Activated T-cell treated with anti-CD3 and anti-CD28 coated beads, Interleukin-2, amount 50 U/mL, for 72 hours (primary cell): ENCODE measurements around the gene WFS1. TPM values are rescaled to one million over a fixed set of nuclear protein-coding genes. Genes with fewer than 3 reads are reported as not detected.

Experiments
- ATAC-seq, 2 donors: fragments of 150-1000 bp; cut with Tn5 transposase; replicated peaks in 1 of 2; 2 replicates each; pipeline ENCODE4 v1.10.0; 2021; ENCODE audit warnings: moderate library complexity in 2 of 2, mild to moderate bottlenecking in 1 of 2
- DNase-seq, 2 donors: peaks; one replicate each; pipeline ENCODE4 v3.0.0; 2021 to 2022; ENCODE audit warnings: mixed read lengths in 1 of 2
- H3K27ac Mint-ChIP-seq: one replicate; pipeline ENCODE4 v1.8.0; 2022; ENCODE audit warnings: mild to moderate bottlenecking, moderate library complexity, mixed read lengths
- H3K27me3 Mint-ChIP-seq: one replicate; pipeline ENCODE4 v1.8.0; 2022; ENCODE audit warnings: low read depth, mixed read lengths
- H3K36me3 Mint-ChIP-seq, 2 donors: one replicate each; pipeline ENCODE4 v1.8.0; 2022; ENCODE audit warnings: mixed read lengths in 2 of 2, mild to moderate bottlenecking in 1 of 2; ENCODE audit not compliant: insufficient read depth in 2 of 2
- H3K4me1 Mint-ChIP-seq: one replicate; pipeline ENCODE4 v1.8.0; 2022; ENCODE audit warnings: low read depth, mixed read lengths
- H3K4me3 Mint-ChIP-seq, 2 donors: one replicate each; pipeline ENCODE4 v1.8.0; 2022; ENCODE audit warnings: mild to moderate bottlenecking in 2 of 2, mixed read lengths in 2 of 2, moderate library complexity in 2 of 2
- H3K9me3 Mint-ChIP-seq, 2 donors: one replicate each; pipeline ENCODE4 v1.8.0; 2022; ENCODE audit warnings: mixed read lengths in 2 of 2
- total RNA-seq, 2 donors: library from RNA; stranded (reverse); gene quantifications; one replicate each; pipeline ENCODE4 v1.2.3, GENCODE V29; 2022

WFS1 gene
- total RNA-seq, 2 donors from 2014 or later: 5.3 to 7.4 TPM

DNA sequence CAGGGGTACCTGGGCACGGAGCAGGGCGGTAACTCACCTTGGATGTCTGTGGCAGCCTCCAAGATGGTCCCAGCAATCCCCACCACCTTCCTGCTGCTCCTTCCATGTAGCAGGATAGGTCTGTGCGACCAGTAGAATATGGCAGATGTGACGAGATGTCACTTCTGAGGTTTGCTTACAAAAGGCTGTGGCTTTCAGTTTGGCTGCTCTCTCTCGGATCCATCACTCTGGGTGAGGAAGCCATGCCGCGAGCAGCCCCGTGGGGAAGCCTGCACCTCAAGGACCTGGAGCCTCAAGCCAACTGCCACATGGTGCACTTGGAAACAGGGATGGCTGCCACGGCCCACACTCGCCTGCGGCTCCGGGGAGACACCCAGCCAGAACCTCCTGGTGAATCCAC is 37.6 kb downstream of the WFS1 start:
- H3K27me3 Mint-ChIP-seq: peaks cover 35% of the 10 kb centered on the region
- ATAC-seq: no peak

DNA sequence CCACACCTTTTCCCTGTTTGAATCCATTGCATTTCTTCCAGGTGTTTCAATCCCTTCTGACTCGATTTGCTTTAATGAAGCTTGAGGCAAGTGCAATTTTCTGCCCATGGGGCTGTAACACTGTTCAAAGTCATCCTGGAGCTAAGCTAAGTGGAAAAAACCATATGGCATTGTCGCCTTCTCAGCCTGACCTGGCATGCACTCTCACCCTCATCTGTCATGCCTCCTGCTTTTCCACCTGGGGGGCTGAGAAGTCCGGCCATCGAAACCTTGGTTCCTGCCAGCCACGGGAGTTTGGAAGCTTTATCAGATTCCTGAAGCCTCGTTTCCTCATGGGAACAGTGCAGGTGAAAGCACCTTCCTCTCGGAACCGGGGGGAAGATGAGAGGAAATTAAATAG is 38.2 kb downstream of the WFS1 start:
- no peak overlapping the region for H3K27ac Mint-ChIP-seq
- no peak for DNase-seq
- peaks cover 42% of the 10 kb centered on the region for H3K27me3 Mint-ChIP-seq
- no peak for ATAC-seq
- peaks cover 2 to 3% of the 10 kb centered on the region in 2 donors for H3K9me3 Mint-ChIP-seq
- H3K4me1 Mint-ChIP-seq: peaks cover 9% of the 10 kb centered on the region
- no peak overlapping the region for H3K4me3 Mint-ChIP-seq
- H3K36me3 Mint-ChIP-seq: no peaks in the 10 kb centered on the region

More for the DNA sequence above, 37.6 kb downstream of the WFS1 start:
- H3K36me3 Mint-ChIP-seq: no peaks in the 10 kb centered on the region
- H3K9me3 Mint-ChIP-seq: peaks cover 2 to 3% of the 10 kb centered on the region in 2 donors
- H3K27ac Mint-ChIP-seq: no peak overlapping the region
- H3K4me3 Mint-ChIP-seq: no peak overlapping the region
- peaks cover 9% of the 10 kb centered on the region for H3K4me1 Mint-ChIP-seq
- DNase-seq: no peak

DNA sequence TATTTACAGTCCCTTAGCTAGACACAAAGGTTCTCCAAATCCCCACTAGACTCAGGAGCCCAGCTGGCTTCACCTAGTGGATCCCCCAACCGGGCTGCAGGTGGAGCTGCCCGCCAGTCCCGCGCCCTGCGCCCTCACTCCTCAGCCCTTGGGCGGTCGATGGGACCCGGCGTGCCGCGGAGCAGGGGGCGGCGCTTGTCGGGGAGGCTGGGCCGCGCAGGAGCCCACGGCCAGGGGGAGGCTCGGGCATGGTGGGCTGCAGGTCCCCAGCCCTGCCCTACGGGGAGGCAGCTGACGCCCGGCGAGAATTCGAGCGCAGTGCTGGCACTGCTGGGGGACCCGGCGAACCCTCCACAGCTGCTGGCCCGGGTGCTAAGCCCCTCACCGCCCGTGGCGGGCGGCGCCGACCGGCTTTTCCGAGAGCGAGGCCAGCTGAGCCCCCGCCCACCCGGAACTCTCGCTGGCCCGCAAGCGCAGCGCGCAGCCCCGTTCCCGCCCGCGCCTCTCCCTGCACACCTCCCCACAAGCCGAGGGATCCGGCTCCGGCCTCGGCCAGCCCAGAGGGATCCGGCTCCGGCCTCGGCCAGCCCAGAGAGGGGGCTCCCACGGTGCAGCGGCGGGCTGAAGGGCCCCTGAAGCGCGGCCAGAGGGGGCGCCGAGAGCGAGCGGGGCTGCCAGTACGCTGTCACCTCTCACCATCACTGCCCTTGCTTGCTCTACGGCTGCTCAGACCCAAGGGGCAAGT is 39.4 kb downstream of the WFS1 start:
- H3K4me3 Mint-ChIP-seq: peak overlapping the region; percentile 36 to 80
- DNase-seq: peak; percentile 23 to 40
- H3K27ac Mint-ChIP-seq: no peak overlapping the region
- peaks cover 9% of the 10 kb centered on the region for H3K4me1 Mint-ChIP-seq
- peaks cover 2 to 3% of the 10 kb centered on the region in 2 donors for H3K9me3 Mint-ChIP-seq
- peak; percentile 65 to 69 for ATAC-seq
- no peaks in the 10 kb centered on the region for H3K36me3 Mint-ChIP-seq
- peaks cover 46% of the 10 kb centered on the region for H3K27me3 Mint-ChIP-seq

DNA sequence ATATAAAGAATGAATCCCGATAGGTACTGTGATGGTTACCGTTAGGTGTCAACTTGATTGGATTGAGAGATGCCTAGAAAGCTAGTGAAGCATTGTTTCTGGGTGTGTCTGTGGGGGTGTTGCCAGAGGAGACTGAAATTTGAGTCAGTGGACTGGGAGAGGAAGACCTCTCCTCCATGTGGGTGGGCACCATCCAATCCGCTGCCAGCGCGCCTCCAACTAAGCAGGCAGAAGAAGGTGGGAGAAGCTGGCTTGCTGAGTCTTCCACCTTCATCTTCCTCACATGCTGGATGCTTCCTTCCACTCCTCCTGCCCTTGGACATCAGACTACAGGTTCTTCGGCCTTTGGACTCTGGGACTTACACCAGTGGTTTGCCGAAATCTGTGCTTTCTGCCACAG is 40.1 kb downstream of the WFS1 start:
- ATAC-seq (no peak), DNase-seq (no peak)
- H3K27me3 Mint-ChIP-seq: peaks cover 46% of the 10 kb centered on the region
- H3K27ac Mint-ChIP-seq: no peak overlapping the region
- H3K9me3 Mint-ChIP-seq: peaks cover 2 to 3% of the 10 kb centered on the region in 2 donors
- peak overlapping the region; percentile 36 to 80 for H3K4me3 Mint-ChIP-seq
- H3K4me1 Mint-ChIP-seq: peaks cover 9% of the 10 kb centered on the region
- H3K36me3 Mint-ChIP-seq: no peaks in the 10 kb centered on the region

DNA sequence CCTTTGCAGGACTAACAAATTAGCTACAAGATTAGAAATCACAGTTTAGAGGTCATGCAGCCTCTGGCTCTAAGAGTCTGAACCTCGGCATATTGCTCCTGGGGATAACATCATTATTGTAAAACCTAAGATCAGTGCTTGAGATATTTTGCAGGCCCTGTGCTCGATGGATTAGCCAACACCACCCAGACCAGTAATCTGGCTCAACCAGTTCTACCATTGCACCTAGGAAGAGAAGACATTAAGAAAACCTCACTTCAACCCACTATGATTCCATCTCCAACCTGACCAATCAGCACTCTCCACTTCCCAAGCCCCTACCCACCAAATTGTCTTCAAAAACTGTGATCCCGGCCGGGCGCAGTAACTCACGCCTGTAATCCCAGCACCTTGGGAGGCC is 43.6 kb downstream of the WFS1 start:
- peaks cover 2 to 3% of the 10 kb centered on the region in 2 donors for H3K9me3 Mint-ChIP-seq

DNA sequence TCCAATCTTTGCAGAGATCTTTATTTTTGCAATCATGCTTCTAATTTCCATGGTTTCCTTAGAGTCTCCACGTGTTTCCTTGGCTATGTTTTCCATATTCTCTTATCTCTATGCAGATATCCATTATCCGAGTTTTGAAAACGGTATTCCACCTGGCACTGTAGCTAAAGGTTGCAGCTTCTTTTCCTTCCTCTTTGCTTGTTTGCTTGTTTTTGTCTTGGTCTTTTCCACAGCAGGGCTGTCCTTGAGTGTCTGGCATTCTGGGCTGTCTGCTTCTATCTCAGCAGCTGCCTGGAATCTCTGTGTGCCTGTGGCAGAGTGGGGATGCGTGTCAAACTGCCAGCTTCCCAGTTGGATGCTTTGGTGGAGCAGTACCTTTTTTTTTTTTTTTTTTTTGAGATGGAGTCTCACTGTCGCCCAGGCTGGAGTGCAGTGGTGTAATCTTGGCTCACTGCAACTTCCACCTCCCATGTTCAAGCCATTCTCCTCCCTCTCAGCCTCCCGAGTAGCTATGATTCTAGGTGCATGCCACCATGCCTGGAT is 46.9 kb downstream of the WFS1 start:
- DNase-seq (no peak), ATAC-seq (no peak)
- no peaks in the 10 kb centered on the region for H3K9me3 Mint-ChIP-seq
- no peaks in the 10 kb centered on the region for H3K4me1 Mint-ChIP-seq
- H3K27me3 Mint-ChIP-seq: peaks cover 26% of the 10 kb centered on the region
- no peak overlapping the region for H3K4me3 Mint-ChIP-seq
- H3K27ac Mint-ChIP-seq: no peak overlapping the region
- H3K36me3 Mint-ChIP-seq: no peaks in the 10 kb centered on the region

More for the DNA sequence above, 43.6 kb downstream of the WFS1 start:
- Mint-ChIP-seq H3K27ac (no peak overlapping the region), H3K36me3 (no peaks in the 10 kb centered on the region), H3K27me3 (peaks cover 41% of the 10 kb centered on the region), H3K4me3 (no peak overlapping the region), H3K4me1 (peaks cover 9% of the 10 kb centered on the region)
- ATAC-seq: no peak
- no peak for DNase-seq

DNA sequence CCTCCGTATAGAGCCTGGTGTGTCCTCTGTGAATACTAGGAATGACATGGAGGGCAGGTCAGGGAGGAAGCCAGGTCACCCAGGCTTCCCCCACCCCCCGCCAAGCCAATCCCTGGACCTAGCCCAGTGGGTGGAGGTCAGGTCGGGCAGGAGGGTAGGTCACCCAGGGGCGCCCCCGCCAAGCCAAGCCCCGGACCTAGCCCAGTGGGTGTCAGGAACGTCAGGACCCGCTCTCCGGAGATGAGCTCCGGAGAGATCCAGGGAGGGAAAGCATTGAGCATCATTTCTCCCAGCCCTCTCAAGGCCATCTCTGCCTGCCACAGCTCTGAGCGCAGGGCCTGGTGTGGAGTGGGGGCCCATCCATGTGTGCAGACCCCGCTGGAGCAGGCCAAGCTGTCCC is 48.6 kb downstream of the WFS1 start:
- ATAC-seq (no peak), DNase-seq (no peak)
- no peak overlapping the region for H3K27ac Mint-ChIP-seq
- no peaks in the 10 kb centered on the region for H3K9me3 Mint-ChIP-seq
- no peaks in the 10 kb centered on the region for H3K36me3 Mint-ChIP-seq
- no peak overlapping the region for H3K4me3 Mint-ChIP-seq
- H3K4me1 Mint-ChIP-seq: no peaks in the 10 kb centered on the region
- H3K27me3 Mint-ChIP-seq: peaks cover 23% of the 10 kb centered on the region

DNA sequence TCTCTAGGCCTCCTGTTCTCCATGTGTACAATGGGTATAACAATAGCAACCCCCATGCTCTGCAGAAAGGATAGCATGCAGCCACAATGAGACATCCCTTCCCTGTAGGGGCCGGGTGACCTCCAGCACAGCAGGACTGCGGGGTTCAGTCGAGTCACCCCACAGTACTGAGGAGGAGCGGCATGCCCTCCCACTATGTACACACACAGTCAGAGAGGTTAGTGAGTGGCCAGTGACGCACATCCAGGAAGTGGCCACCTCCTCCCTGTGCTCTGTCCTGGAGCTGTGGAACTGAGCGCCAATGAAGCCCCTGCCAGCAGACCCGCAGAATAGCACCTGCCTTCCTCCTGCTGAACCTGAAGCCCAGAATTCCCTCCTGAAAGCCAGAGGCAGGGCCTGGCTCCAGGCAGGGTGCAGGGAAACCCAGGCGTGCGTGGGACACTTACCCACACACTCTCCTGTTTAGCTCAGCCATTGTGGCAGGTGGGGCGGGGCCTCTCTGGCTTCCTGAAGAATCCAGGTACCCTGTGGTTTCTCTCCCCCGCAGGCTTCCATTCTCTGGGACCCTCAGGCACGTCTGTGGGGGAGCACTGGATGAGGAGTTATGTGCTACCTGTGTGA is 50.0 kb downstream of the WFS1 start:
- Mint-ChIP-seq H3K4me3 (no peak overlapping the region), H3K27me3 (peaks cover 36% of the 10 kb centered on the region)
- peak in 1 of 2 donors; percentile 52 for ATAC-seq

DNA sequence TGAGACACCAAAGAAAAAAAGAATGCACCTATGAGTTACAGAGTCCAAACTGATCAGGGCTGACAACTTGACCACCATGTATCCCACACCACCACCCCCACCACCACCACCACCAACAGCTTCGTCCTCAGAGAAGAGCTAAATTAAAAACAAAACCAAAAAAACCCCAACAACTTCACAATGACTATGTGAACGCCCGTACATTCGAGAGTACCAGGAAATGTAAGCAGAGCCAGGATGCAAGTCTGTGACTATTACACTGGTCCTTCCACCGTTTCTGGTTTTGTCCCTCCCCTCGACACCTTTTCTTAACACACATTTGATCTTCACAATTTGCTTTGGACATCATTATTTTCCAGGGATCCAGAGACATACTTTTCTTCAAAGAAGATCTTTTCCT is 51.0 kb downstream of the WFS1 start:
- ATAC-seq (peak in 1 of 2 donors; percentile 71), DNase-seq (no peak)
- Mint-ChIP-seq H3K27me3 (peaks cover 41% of the 10 kb centered on the region), H3K4me3 (no peak overlapping the region), H3K9me3 (no peaks in the 10 kb centered on the region), H3K36me3 (no peaks in the 10 kb centered on the region), H3K27ac (no peak overlapping the region), H3K4me1 (no peaks in the 10 kb centered on the region)

More for the DNA sequence above, 50.0 kb downstream of the WFS1 start:
- Mint-ChIP-seq H3K27ac (no peak overlapping the region), H3K4me1 (no peaks in the 10 kb centered on the region), H3K9me3 (no peaks in the 10 kb centered on the region), H3K36me3 (no peaks in the 10 kb centered on the region)
- no peak for DNase-seq

DNA sequence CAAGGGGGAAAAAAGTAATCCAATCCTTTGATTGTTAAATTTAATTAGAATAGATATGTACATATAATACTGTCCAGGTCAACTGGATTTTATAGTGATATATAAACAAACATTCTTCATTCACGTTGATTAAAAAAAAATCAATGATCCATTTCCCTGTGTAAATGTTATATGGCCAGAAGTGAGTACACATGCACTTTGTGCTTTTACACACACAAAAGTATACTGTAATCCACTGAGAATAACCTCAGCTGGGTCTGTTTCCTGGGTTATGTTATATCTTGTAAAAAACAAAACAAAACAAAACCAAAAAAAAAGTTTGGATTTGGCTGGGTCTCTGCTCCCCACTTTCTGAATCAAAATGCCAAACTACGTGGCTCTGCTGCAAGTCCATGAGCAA is 51.7 kb downstream of the WFS1 start:
- Mint-ChIP-seq H3K9me3 (no peaks in the 10 kb centered on the region), H3K4me3 (no peak overlapping the region), H3K27ac (no peak overlapping the region), H3K36me3 (no peaks in the 10 kb centered on the region), H3K4me1 (no peaks in the 10 kb centered on the region), H3K27me3 (peaks cover 45% of the 10 kb centered on the region)
- ATAC-seq (no peak), DNase-seq (no peak)

DNA sequence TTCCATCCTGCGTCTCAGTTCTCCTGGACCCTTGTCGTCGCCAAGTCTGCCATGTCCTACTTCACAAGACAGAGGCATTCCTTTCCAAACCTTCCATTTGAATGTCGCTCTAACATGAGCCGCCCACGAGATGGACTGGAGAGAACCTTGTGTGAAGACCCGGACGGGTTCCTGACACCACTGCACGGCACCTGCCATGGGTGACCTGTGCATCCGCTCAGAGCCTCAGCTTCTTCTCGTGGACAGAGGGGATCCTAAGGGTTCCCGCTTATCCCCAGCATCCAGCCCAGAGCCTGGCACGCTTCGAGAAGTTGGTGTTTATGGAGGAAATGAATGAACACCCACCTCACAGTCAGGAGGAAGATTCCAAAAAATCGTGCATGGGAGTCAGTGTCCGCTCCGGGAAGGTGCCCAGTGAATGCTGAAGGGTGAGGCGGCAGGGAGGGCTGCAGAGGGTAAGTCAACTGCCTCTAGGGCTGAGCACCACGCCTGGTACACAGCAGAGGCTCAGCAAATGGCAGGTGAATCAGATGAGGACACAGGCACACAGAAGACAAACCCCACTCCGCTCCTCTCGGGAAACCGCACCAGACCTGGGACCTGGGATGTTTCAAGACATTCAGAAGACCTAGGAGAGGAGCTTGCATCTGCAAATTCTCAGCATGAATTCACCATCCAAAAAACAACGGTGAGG is 52.6 kb downstream of the WFS1 start:
- Mint-ChIP-seq H3K27ac (no peak overlapping the region), H3K4me3 (no peak overlapping the region), H3K9me3 (no peaks in the 10 kb centered on the region), H3K27me3 (peaks cover 41% of the 10 kb centered on the region), H3K4me1 (no peaks in the 10 kb centered on the region), H3K36me3 (no peaks in the 10 kb centered on the region)
- no peak for DNase-seq
- ATAC-seq: no peak

DNA sequence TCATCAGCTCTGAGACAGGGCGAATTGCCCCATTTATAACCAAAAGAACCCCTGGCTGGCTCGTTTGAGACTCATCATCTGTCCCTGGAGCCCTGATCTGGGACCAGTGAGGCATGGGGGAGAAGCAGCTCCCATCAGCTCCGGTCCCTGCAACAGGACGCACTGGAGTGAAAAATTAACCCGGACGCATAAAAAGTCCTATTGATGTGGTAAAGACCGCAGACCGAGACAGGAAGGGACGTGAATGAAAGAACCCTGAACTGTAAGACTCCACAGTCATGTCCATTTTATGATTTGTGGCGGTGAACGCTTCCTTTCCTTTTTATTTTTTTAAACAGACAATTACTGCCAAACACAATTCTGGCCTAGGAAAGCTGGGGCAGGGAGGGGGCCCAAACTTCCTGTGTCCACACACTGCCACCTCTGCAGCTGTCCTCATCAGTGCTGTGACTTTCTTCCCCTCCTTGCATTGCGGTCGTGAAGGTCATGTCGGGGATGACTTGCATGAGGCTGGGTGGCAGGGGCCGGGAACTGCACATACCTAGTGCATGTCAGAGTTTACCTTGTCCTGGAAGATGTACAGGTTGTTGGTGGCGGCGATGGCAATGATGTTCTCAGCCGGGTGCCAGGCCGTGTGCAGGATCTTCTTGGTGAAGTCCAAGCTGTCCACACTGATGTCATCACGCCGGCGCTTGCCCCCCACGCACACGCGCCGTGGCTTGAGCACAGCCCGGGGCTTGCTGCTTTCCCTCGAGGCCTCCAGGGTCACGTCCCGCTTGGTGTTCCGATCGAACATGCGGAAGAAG is 53.3 kb downstream of the WFS1 start:
- no peak for ATAC-seq
- no peaks in the 10 kb centered on the region for H3K9me3 Mint-ChIP-seq
- no peak overlapping the region for H3K27ac Mint-ChIP-seq
- no peaks in the 10 kb centered on the region for H3K36me3 Mint-ChIP-seq
- H3K4me1 Mint-ChIP-seq: no peaks in the 10 kb centered on the region
- DNase-seq: no peak
- peaks cover 46% of the 10 kb centered on the region for H3K27me3 Mint-ChIP-seq
- H3K4me3 Mint-ChIP-seq: no peak overlapping the region
